Choroid plexus epithelial cell (primary cell): Measurements from ENCODE around the gene GIMAP5.
A peak's percentile ranks its signal among the peaks of the same experiment; 100 is the strongest.
"Not testable (repeated sequence)": the region's sequence is repeated elsewhere in the genome, so short reads cannot be mapped to it uniquely, and the experiment has no call there.

Experiments used
- DNase-seq: peaks from one replicate; pipeline ENCODE4 v3.0.0-alpha.2; 2010; ENCODE audit warnings: low read depth
- H3K4me3 ChIP-seq: 2 replicates; pipeline ENCODE4 v1.5.1; 2011; ENCODE audit warnings: low read depth, mild to moderate bottlenecking, control low read depth, low read length, moderate library complexity
- CTCF ChIP-seq: conservative IDR thresholded peaks from 2 replicates; pipeline ENCODE4 v1.5.1; 2011; ENCODE audit warnings: low read depth, mild to moderate bottlenecking, control low read depth, inconsistent platforms, low read length, moderate library complexity

GIMAP5 gene

GRCh38 chr7:150756858-150757257 is 19.6 kb downstream of the GIMAP5 start:
- no peak for TF ChIP-seq CTCF
- no peak overlapping the region for H3K4me3 ChIP-seq
- DNase-seq: peak; percentile 13

DNA sequence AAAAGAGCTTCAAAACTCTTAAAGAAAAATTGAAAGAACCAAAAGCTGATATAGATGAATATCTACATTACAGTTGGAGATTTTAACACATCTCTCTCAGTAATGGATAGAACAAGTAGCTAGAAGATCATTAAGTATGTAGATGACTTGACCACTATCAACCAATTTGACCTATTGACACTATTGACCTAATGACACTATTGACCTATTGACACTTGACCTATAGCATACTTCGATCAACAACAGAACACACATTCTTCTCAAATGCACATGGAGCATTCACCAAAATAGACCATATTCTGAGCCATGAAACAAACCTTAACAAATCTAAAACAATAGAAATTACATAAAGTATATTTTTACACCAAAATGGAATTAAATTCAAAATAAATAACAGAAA is 22.3 kb downstream of the GIMAP5 start:
- H3K4me3 ChIP-seq: no peak overlapping the region
- TF ChIP-seq CTCF: no peak
- DNase-seq: no peak

- no peak for DNase-seq
- TF ChIP-seq CTCF: no peak
- no peak overlapping the region for H3K4me3 ChIP-seq
Observed at GRCh38 chr7:150766334-150766709, 29.1 kb downstream of the GIMAP5 start.

DNA sequence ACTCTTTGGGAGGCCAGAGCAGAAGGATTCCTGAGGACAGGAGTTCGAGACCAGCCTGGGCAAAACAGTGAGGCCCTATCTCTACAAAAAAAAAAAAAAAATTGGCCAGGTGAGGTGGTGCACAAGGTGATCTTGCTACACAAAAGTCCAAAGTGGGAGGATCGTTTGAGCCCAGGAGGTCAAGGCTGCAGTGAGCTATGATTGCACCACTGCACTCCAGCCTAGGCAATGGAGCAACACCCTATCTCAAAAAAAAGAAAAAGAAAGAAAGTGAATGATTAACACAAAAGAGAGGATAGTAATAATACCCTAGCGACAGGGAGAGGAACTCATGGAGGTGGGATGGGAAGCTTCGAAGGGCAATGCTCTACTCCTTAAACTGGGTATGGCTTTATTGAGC is 32.5 kb downstream of the GIMAP5 start:
- TF ChIP-seq CTCF: no peak
- DNase-seq: no peak
- H3K4me3 ChIP-seq: no peak overlapping the region

DNA sequence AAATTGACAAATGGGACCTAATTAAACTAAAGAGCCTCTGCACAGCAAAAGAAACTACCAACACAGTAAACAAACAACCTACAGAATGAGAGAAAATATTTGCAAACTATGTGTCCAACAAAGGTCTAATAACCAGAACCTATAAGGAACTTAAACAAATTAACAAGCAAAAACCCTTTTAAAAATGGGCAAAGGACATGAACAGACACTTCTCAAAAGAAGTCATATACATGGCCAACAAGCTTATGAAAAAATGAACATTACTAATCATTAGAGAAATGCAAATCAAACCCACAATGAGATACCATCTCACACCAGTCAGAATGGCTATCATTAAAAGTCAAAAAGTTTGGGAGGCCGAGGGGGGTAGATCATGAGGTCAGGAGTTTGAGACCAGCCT is 36.9 kb downstream of the GIMAP5 start:
- not testable (repeated sequence) for H3K4me3 ChIP-seq, DNase-seq

- TF ChIP-seq CTCF: no peak
- DNase-seq: no peak
- no peak overlapping the region for H3K4me3 ChIP-seq
Observed at GRCh38 chr7:150778014-150778737, 41.0 kb downstream of the GIMAP5 start.

- H3K4me3 ChIP-seq: no peak overlapping the region
- peak; percentile 74 for DNase-seq
- TF ChIP-seq CTCF: peak; percentile 93
Observed at GRCh38 chr7:150778738-150779301, 41.6 kb downstream of the GIMAP5 start.
